Stimulated activated CD8-positive, alpha-beta memory T cell treated with anti-CD3 and anti-CD28 coated beads, Interleukin-12 subunit alpha, Interleukin-12 subunit beta, amount 100 ng/mL, for 24 hours (primary cell): ENCODE data around the gene PTH1R.

Experiments used
- DNase-seq: peaks from one replicate; pipeline ENCODE4 v3.0.0-alpha.2; 2020; ENCODE audit errors: extremely low read depth

Gene PTH1R

GRCh38 chr3:46849686-46850467, 27.6 kb upstream of the PTH1R start:
- DNase-seq: no peak

- DNase-seq: no peak
Observed at GRCh38 chr3:46850468-46850779, 27.1 kb upstream of the PTH1R start.

GRCh38 chr3:46851364-46852333, 25.9 kb upstream of the PTH1R start:
- no peak for DNase-seq

- DNase-seq: no peak
Observed at GRCh38 chr3:46852334-46852720, 25.2 kb upstream of the PTH1R start.

GRCh38 chr3:46852839-46853355, 24.6 kb upstream of the PTH1R start:
- DNase-seq: no peak

GRCh38 chr3:46853441-46854415, 23.8 kb upstream of the PTH1R start:
- no peak for DNase-seq

- DNase-seq: no peak
Observed at GRCh38 chr3:46854555-46854991, 22.9 kb upstream of the PTH1R start.

GRCh38 chr3:46856576-46857471, 20.7 kb upstream of the PTH1R start:
- no peak for DNase-seq

GRCh38 chr3:46857485-46858341, 19.8 kb upstream of the PTH1R start:
- no peak for DNase-seq

GRCh38 chr3:46858456-46858855, 19.1 kb upstream of the PTH1R start:
- DNase-seq: no peak

GRCh38 chr3:46859001-46859710, 18.4 kb upstream of the PTH1R start:
- no peak for DNase-seq

GRCh38 chr3:46860017-46860809, 17.3 kb upstream of the PTH1R start:
- no peak for DNase-seq

- DNase-seq: no peak
Observed at GRCh38 chr3:46860810-46861604, 16.5 kb upstream of the PTH1R start.

- no peak for DNase-seq
Observed at GRCh38 chr3:46861605-46862368, 15.7 kb upstream of the PTH1R start.

GRCh38 chr3:46862369-46863025, 15.0 kb upstream of the PTH1R start:
- DNase-seq: no peak

GRCh38 chr3:46863261-46863782, 14.2 kb upstream of the PTH1R start, which contains the start of gene MYL3:
TSS of gene MYL3 (minus strand) at chr3:46863444. CDS start at chr3:46863390, 54 bp downstream.
- no peak for DNase-seq
